Thoracic aorta (tissue), 2 donors: ENCODE results near the gene GNA14. TPM values are rescaled to one million over a fixed set of nuclear protein-coding genes. Genes with fewer than 3 reads are reported as not detected.

Experiments
- ATAC-seq: fragments of 150-250 bp; one replicate; pipeline ENCODE4 v1.8.0; 2017; ENCODE audit warnings: low read depth; ENCODE audit not compliant: insufficient number of reproducible peaks, low FRiP score
- DNase-seq: peaks from one replicate; pipeline ENCODE4 v3.0.0-alpha.2; 2020; ENCODE audit warnings: low spot score
- H3K27ac ChIP-seq, 2 donors: fragments of 200-600 bp; sonication (generic); 1 replicate in 1 of 2; 2 replicates in 1 of 2; pipeline ENCODE4 v1.5.1; 2016; ENCODE audit warnings: mild to moderate bottlenecking in 2 of 2, moderate library complexity in 2 of 2
- H3K27me3 ChIP-seq: fragments of 200-600 bp; sonication (generic); replicated peaks from 2 replicates; pipeline ENCODE4 v1.6.0; 2016; ENCODE audit warnings: mild to moderate bottlenecking; ENCODE audit not compliant: insufficient read depth
- H3K36me3 ChIP-seq: fragments of 200-600 bp; sonication (generic); one replicate; pipeline ENCODE4 v1.5.1; 2016
- H3K4me1 ChIP-seq, 2 donors: fragments of 200-600 bp; sonication (generic); 1 replicate in 1 of 2; 2 replicates in 1 of 2; pipeline versions ENCODE4 v1.5.1 to v1.6.0; 2016; ENCODE audit warnings: low read depth in 2 of 2, mild to moderate bottlenecking in 1 of 2; ENCODE audit not compliant: control insufficient read depth in 1 of 2
- H3K4me3 ChIP-seq: fragments of 200-600 bp; sonication (generic); 2 replicates; pipeline ENCODE4 v1.5.1; 2016; ENCODE audit warnings: mild to moderate bottlenecking
- H3K9me3 ChIP-seq: fragments of 200-600 bp; sonication (generic); 2 replicates; pipeline ENCODE4 v1.5.1; 2016
- CTCF ChIP-seq: fragments of 200-600 bp; sonication (generic); IDR thresholded peaks from one replicate; pipeline ENCODE4 v1.5.1; 2019; ENCODE audit warnings: antibody characterized with exemption
- total RNA-seq, 2 donors: library from RNA; depleted of rRNA; stranded (reverse); fragments of >200 nt; gene quantifications; one replicate each; pipeline versions ENCODE4 v1.1.0 to v1.2.3, GENCODE V29; 2016

Gene GNA14
- total RNA-seq, 2 donors from 2014 or later = 5.8 to 8.4 TPM

DNA sequence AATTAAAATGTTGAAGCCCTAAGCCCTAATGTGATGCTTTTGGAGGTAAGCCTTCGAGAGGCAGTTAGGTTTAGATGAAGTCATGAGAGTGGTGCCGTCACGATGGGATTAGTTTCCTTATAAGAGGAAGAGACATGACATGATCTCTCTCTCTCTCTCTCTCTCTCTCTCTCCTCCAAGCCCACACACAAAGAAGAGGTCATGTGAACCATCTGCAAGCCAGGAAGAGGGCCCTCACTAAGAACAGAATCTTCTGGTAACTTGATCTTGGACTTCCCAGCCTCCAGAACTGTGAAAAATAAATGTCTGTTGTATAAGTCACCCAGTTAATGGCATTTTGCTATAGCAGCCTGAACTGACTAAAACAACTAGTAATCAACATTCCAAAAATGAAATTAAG is 175.5 kb downstream of the GNA14 start:
- DNase-seq (no peak), ATAC-seq (no peak)
- no peaks in the 10 kb centered on the region for H3K4me1 ChIP-seq
- no peak overlapping the region for H3K27ac ChIP-seq
- no peaks in the 10 kb centered on the region for H3K27me3 ChIP-seq
- no peaks in the 10 kb centered on the region for H3K9me3 ChIP-seq
- no peak for TF ChIP-seq CTCF
- H3K36me3 ChIP-seq = no peaks in the 10 kb centered on the region
- H3K4me3 ChIP-seq = no peak overlapping the region

- ATAC-seq (no peak), DNase-seq (no peak)
- no peak overlapping the region for H3K27ac ChIP-seq
- H3K27me3 ChIP-seq = no peaks in the 10 kb centered on the region
- no peak for TF ChIP-seq CTCF
- H3K9me3 ChIP-seq = no peaks in the 10 kb centered on the region
- H3K4me1 ChIP-seq = no peaks in the 10 kb centered on the region
- H3K36me3 ChIP-seq = no peaks in the 10 kb centered on the region
- H3K4me3 ChIP-seq = no peak overlapping the region
Measured at GRCh38 chr9:77471572-77471971, 176.6 kb downstream of the GNA14 start.

- H3K4me3 ChIP-seq = no peak overlapping the region
- no peak for TF ChIP-seq CTCF
- H3K4me1 ChIP-seq = no peaks in the 10 kb centered on the region
- H3K36me3 ChIP-seq = no peaks in the 10 kb centered on the region
- H3K27me3 ChIP-seq = no peaks in the 10 kb centered on the region
- DNase-seq = no peak
- ATAC-seq = no peak
- no peak overlapping the region for H3K27ac ChIP-seq
- H3K9me3 ChIP-seq = no peaks in the 10 kb centered on the region
Measured at GRCh38 chr9:77469515-77470231, 178.4 kb downstream of the GNA14 start.

DNA sequence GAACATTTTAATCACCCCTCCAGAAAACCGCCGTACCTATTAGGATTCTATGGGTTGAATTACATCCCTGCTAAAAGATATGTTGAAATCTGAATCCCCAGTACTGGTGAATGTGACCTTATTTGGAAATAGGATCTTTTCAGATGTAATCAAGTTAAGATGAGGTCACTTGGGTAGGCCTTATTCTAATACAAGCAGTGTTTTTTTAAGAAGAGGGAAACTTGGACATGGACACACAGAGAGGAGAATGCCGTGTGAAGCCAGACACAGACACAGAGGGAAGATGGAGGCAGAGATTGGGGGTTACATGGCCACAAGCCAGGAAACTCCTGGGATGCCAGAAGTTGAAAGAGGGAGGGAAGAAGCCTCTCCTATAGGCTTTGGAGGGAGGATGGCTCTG is 183.5 kb downstream of the GNA14 start:
- TF ChIP-seq CTCF = no peak
- Histone ChIP-seq H3K4me3 (no peak overlapping the region), H3K4me1 (no peaks in the 10 kb centered on the region), H3K9me3 (no peaks in the 10 kb centered on the region), H3K27ac (no peak overlapping the region), H3K36me3 (no peaks in the 10 kb centered on the region), H3K27me3 (no peaks in the 10 kb centered on the region)
- no peak for ATAC-seq
- no peak for DNase-seq

DNA sequence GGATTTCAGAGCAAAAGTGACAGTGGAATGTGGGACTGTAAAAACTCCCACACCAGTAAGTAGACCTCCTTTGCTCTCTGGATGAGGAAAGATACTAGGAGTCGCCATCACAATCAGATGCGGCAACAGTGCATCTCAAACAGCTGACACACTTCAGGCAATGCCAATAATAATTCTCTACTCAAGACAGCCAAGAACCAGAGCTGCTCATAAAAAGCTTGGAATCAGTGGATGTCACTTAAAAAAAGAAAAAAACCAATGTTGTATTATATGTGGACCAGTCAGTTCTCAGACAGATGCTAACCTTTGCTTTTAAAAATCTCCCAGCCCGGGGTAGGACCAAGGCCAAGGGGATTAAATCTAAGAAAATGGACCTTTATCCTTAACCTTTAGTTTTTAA is 185.0 kb downstream of the GNA14 start:
- no peak overlapping the region for H3K27ac ChIP-seq
- H3K9me3 ChIP-seq = no peaks in the 10 kb centered on the region
- DNase-seq (no peak), ATAC-seq (no peak)
- no peak overlapping the region for H3K4me3 ChIP-seq
- no peak for TF ChIP-seq CTCF
- H3K4me1 ChIP-seq = no peaks in the 10 kb centered on the region
- H3K36me3 ChIP-seq = no peaks in the 10 kb centered on the region
- H3K27me3 ChIP-seq = no peaks in the 10 kb centered on the region
